Pancreas (tissue), 10 donors: Measurements from ENCODE around the gene SERPINE2. TPM values are rescaled to one million over a fixed set of nuclear protein-coding genes. Genes with fewer than 3 reads are reported as not detected.

Experiments
- ATAC-seq, 4 donors: fragments of 200-7000 bp; cut with Tn5 transposase; one replicate each; pipeline versions ENCODE4 v1.8.0 to v1.9.1; 2020; ENCODE audit warnings: mild to moderate bottlenecking in 4 of 4, moderate library complexity in 4 of 4
- DNase-seq, 6 donors: peaks; one replicate each; pipeline ENCODE4 v3.0.0-alpha.2; 2020
- FAIRE-seq: peaks from 2 replicates; lab custom pipeline; 2012; peaks lifted over from hg19 to GRCh38; lab: Jason Lieb, UNC
- H3K27ac ChIP-seq, 4 donors: fragments of 200-600 bp; sonication (generic); 1 replicate in 3 of 4; 2 replicates in 1 of 4; pipeline versions ENCODE4 v1.5.0 to v1.8.0; 2020
- H3K27me3 ChIP-seq, 4 donors: fragments of 200-600 bp; one replicate each; pipeline ENCODE4 v1.8.0; 2021
- H3K36me3 ChIP-seq, 3 donors: fragments of 200-600 bp; sonication (generic) in 1 of 3; one replicate each; pipeline versions ENCODE4 v1.5.0 to v1.8.0; 2020 to 2021
- H3K4me1 ChIP-seq, 3 donors: fragments of 200-600 bp; one replicate each; pipeline ENCODE4 v1.8.0; 2021
- H3K4me3 ChIP-seq, 4 donors: fragments of 200-600 bp; sonication (generic) in 2 of 4; one replicate each; pipeline versions ENCODE4 v1.5.0 to v1.8.0; 2020 to 2021
- H3K9me3 ChIP-seq, 4 donors: fragments of 200-600 bp; one replicate each; pipeline ENCODE4 v1.8.0; 2021
- WGBS, 2 donors: extraction: QIAGEN DNeasy Blood & Tissue Kit; methylation state at CpG; one replicate each; pipeline ENCODE4 v1.1.7; 2013; 5-methylcytosine and 5-hydroxymethylcytosine counted together
- intact Hi-C, 3 donors: fragments of 100-400 bp; cut with DNase I; formaldehyde crosslinking; loops; one replicate each; pipeline versions ENCODE4 v1.11.1 to v1.14.2; 2022
- polyA plus RNA-seq, 2 donors: library from polyadenylated mRNA; stranded (reverse); fragments of 200-250 nt; gene quantifications; one replicate each; pipeline ENCODE4 v1.2.3, GENCODE V29; 2013
- total RNA-seq, 6 donors: library from RNA; stranded (reverse); fragmentation: NEBNext Ultra II Directional in 4 of 6; extraction: Animal tissue kit (Norgen Biotek cat#: 25700) in 4 of 6; gene quantifications; one replicate each; pipeline versions ENCODE4 v1.2.1 to v1.2.4, GENCODE V29; 2021 to 2023
- TF ChIP-seq, protein P1 (sequence below), 4 donors: fragments of 200-600 bp; sonication (generic) in 3 of 4; IDR thresholded peaks; one replicate each; pipeline versions ENCODE4 v1.5.0 to v1.8.0; 2021; ENCODE audit warnings: antibody characterized with exemption in 4 of 4
- donor health status: healthy with polysubstance abuse.
- donor health status: DM: no; HTN: no; CAD: no; lungs with moderate emphysema.
- donor health status: DM: no; HTN: no; CAD: no.
- donor health status: control.
- donor health status: control.
- donor health status: Bipolar disorder and iron deficiency.
- donor health status: DM: yes; HTN: yes; CAD: no.
- donor health status: DM: no; HTN: no; CAD: no.
- donor health status: DM: no; HTN: no; CAD: no.
- donor health status: DM: yes; HTN: yes; CAD: no.

SERPINE2 gene
- total and polyA plus RNA-seq, 8 donors = 1.0 to 14.8 (median 2.8) TPM

- no peaks in the 10 kb centered on the region for H3K9me3 ChIP-seq
- intact Hi-C loops = no loop called here
- no peak overlapping the region for H3K27ac ChIP-seq
- no peak for ATAC-seq
- DNase-seq = no peak
- H3K4me1 ChIP-seq = no peaks in the 10 kb centered on the region
- 73 to 87% methylated on average over 3 of the region's 3 CpGs for WGBS, 2 donors
- no peak for FAIRE-seq
- TF ChIP-seq, protein P1, sequence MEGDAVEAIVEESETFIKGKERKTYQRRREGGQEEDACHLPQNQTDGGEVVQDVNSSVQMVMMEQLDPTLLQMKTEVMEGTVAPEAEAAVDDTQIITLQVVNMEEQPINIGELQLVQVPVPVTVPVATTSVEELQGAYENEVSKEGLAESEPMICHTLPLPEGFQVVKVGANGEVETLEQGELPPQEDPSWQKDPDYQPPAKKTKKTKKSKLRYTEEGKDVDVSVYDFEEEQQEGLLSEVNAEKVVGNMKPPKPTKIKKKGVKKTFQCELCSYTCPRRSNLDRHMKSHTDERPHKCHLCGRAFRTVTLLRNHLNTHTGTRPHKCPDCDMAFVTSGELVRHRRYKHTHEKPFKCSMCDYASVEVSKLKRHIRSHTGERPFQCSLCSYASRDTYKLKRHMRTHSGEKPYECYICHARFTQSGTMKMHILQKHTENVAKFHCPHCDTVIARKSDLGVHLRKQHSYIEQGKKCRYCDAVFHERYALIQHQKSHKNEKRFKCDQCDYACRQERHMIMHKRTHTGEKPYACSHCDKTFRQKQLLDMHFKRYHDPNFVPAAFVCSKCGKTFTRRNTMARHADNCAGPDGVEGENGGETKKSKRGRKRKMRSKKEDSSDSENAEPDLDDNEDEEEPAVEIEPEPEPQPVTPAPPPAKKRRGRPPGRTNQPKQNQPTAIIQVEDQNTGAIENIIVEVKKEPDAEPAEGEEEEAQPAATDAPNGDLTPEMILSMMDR (IDR thresholded peaks at IDR 0.05) = no peak
- H3K27me3 ChIP-seq = no peaks in the 10 kb centered on the region
- no peak overlapping the region for H3K4me3 ChIP-seq
- no peaks in the 10 kb centered on the region for H3K36me3 ChIP-seq
Measured at GRCh38 chr2:224075588-224075987, 36.5 kb upstream of the SERPINE2 start.

GRCh38 chr2:224073676-224074075 lies 34.6 kb upstream of the SERPINE2 start:
- intact Hi-C loops = no loop called here
- no peak for DNase-seq
- H3K4me3 ChIP-seq = no peak overlapping the region
- no peaks in the 10 kb centered on the region for H3K27me3 ChIP-seq
- no peak overlapping the region for H3K27ac ChIP-seq
- TF ChIP-seq, protein P1 (IDR thresholded peaks at IDR 0.05) = no peak
- H3K4me1 ChIP-seq = no peaks in the 10 kb centered on the region
- FAIRE-seq = no peak
- H3K36me3 ChIP-seq = no peaks in the 10 kb centered on the region
- ATAC-seq = no peak
- WGBS, 2 donors = 57 to 60% methylated on average over 3 of the region's 3 CpGs
- no peaks in the 10 kb centered on the region for H3K9me3 ChIP-seq

DNA sequence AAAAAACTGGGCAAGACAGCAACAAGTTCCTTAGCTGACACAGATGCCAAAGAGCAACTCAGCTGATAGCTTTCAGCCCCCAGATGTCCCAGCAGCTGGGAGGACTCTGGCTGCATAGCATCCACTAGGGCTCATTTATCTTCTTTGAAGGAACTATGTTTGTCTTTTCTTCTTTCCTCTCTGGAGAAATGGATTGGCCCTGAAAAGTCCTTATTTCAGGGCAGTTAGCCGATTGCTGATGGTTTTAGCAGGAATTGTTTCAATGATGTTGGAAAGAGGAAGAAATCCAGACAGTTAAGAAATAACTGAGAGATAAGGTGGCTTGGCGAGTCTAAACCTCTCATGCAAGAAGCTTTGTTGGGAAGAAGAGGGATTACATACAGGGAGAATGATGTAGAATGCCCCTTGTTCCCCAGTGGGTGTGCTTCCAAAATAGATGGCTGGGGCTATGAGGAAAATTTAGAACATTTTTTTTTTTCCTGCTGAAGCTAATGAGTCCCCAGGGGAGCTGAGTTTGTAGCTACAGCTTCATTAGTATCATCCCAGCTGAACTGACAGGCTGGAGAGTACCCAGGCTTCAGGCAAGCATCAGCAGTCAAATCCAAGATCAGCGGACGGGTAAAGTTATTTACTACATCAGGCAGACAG lies 33.6 kb upstream of the SERPINE2 start:
- Histone ChIP-seq H3K4me3 (no peak overlapping the region), H3K4me1 (no peaks in the 10 kb centered on the region), H3K9me3 (no peaks in the 10 kb centered on the region), H3K27ac (no peak overlapping the region), H3K27me3 (no peaks in the 10 kb centered on the region), H3K36me3 (no peaks in the 10 kb centered on the region)
- 69% methylated on average over 4 of the region's 4 CpGs for WGBS, 2 donors
- FAIRE-seq (no peak), ATAC-seq (peak in 2 of 4 donors; percentile 40 to 69), DNase-seq (no peak)
- intact Hi-C loops = no loop called here
- TF ChIP-seq, protein P1 (IDR thresholded peaks at IDR 0.05) = no peak

- FAIRE-seq = no peak
- TF ChIP-seq, protein P1 (IDR thresholded peaks at IDR 0.05) = no peak
- intact Hi-C loops = no loop called here
- no peak for DNase-seq
- ATAC-seq = no peak
- Histone ChIP-seq H3K4me1 (no peaks in the 10 kb centered on the region), H3K27ac (no peak overlapping the region), H3K36me3 (no peaks in the 10 kb centered on the region), H3K9me3 (no peaks in the 10 kb centered on the region), H3K4me3 (no peak overlapping the region), H3K27me3 (no peaks in the 10 kb centered on the region)
- 81 to 85% methylated on average over 6 of the region's 6 CpGs for WGBS, 2 donors
Measured at GRCh38 chr2:224069172-224069571, 30.1 kb upstream of the SERPINE2 start.

DNA sequence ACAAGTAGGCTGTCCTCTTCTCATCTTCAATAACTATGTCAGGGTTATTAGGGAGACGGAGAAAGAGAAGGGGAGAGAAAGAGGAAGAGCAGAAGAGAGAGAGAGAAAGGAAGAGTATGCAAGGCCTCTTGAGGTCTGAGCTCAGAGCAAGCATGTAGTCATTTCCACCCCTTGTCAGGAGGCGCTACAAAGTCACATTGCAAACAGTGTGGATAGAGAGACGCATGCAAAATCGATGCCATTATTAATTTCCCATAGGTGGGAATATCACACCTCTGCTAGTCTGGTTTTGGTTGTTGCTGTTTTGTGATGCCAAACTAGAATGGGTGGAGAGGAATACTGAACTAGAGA lies 24.2 kb upstream of the SERPINE2 start:
- H3K27me3 ChIP-seq = no peaks in the 10 kb centered on the region
- FAIRE-seq = no peak

More for the DNA sequence above, 24.2 kb upstream of the SERPINE2 start:
- TF ChIP-seq, protein P1 (IDR thresholded peaks at IDR 0.05) = no peak
- no peak overlapping the region for H3K27ac ChIP-seq
- H3K36me3 ChIP-seq = no peaks in the 10 kb centered on the region
- no peaks in the 10 kb centered on the region for H3K4me1 ChIP-seq
- H3K9me3 ChIP-seq = no peaks in the 10 kb centered on the region
- intact Hi-C loops = no loop called here
- ATAC-seq (no peak), DNase-seq (no peak)
- no peak overlapping the region for H3K4me3 ChIP-seq
- 89 to 96% methylated on average over 4 of the region's 4 CpGs for WGBS, 2 donors
